Testis (tissue), 3 donors: Measurements from ENCODE around the gene SHB. TPM values are rescaled to one million over a fixed set of nuclear protein-coding genes. Genes with fewer than 3 reads are reported as not detected.

Experiments used
- DNase-seq: peaks from one replicate; pipeline ENCODE4 v3.0.0-alpha.2; 2019
- H3K27ac ChIP-seq, 2 donors: fragments of 200-600 bp; sonication (generic); one replicate each; pipeline ENCODE4 v1.5.1; 2019
- H3K27me3 ChIP-seq: fragments of 200-600 bp; sonication (generic); one replicate; pipeline ENCODE4 v1.5.1; 2019
- H3K36me3 ChIP-seq: fragments of 200-600 bp; sonication (generic); one replicate; pipeline ENCODE4 v1.5.1; 2017; ENCODE audit warnings: low read depth; ENCODE audit errors: missing control alignments
- H3K4me1 ChIP-seq: fragments of 200-600 bp; sonication (generic); one replicate; pipeline ENCODE4 v1.5.1; 2019
- H3K4me3 ChIP-seq, 2 donors: fragments of 200-600 bp; sonication (generic); one replicate each; pipeline ENCODE4 v1.5.1; 2017 to 2019
- H3K9me3 ChIP-seq: fragments of 200-600 bp; sonication (generic); one replicate; pipeline ENCODE4 v1.5.1; 2017
- CTCF ChIP-seq, 3 experiments: fragments of 450-650 bp in 2 of 3; fragments of 200-600 bp in 1 of 3; sonication (generic) in 1 of 3; IDR thresholded peaks; one replicate each; pipeline ENCODE4 v1.5.1; 2016 to 2019; ENCODE audit warnings: antibody characterized with exemption in 3 of 3, mild to moderate bottlenecking in 2 of 3, moderate library complexity in 1 of 3
- POLR2A ChIP-seq: fragments of 450-650 bp; IDR thresholded peaks from one replicate; pipeline ENCODE4 v1.6.1; 2017; ENCODE audit warnings: antibody characterized with exemption, mild to moderate bottlenecking, moderate library complexity
- WGBS, 2 donors: methylation state at CpG; one replicate each; pipeline ENCODE4 v1.1.5; 2018; 5-methylcytosine and 5-hydroxymethylcytosine counted together
- intact Hi-C: fragments of 100-400 bp; cut with DNase I; formaldehyde crosslinking; loops from one replicate; pipeline ENCODE4 v1.15.1; 2023; ENCODE audit warnings: low total_unique reads
- polyA plus RNA-seq: library from polyadenylated mRNA; stranded (reverse); fragments of 350-450 nt; fragmentation: Illumina TruSeq; extraction: RNeasy Lipid Tissue Mini Kit (QIAGEN cat#74804); gene quantifications from one replicate; pipeline ENCODE4 v1.2.3, GENCODE V29; 2014; ENCODE audit warnings: low read depth, low replicate concordance; ENCODE audit not compliant: insufficient read depth
- total RNA-seq, 2 donors: library from RNA; depleted of rRNA; stranded (reverse); fragments of >200 nt; gene quantifications; one replicate each; pipeline ENCODE4 v1.2.3, GENCODE V29; 2016

Gene SHB
- total and polyA plus RNA-seq, 3 donors from 2014 or later: 8.6 to 22.3 (median 21.2) TPM

GRCh38 chr9:37921168-37921510, 147.9 kb downstream of the SHB start:
- Histone ChIP-seq H3K27ac (no peak overlapping the region), H3K36me3 (no peaks in the 10 kb centered on the region), H3K9me3 (no peaks in the 10 kb centered on the region), H3K27me3 (no peaks in the 10 kb centered on the region), H3K4me1 (peaks cover 5% of the 10 kb centered on the region), H3K4me3 (no peak overlapping the region)
- no peak for DNase-seq
- 87 to 88% methylated on average over 7 of the region's 7 CpGs for WGBS, 2 donors
- TF ChIP-seq CTCF (IDR thresholded peaks at IDR 0.05): no peak
- TF ChIP-seq POLR2A: no peak
- intact Hi-C loops: no loop called here

GRCh38 chr9:37920471-37921167, 148.4 kb downstream of the SHB start:
- no peak for DNase-seq
- intact Hi-C loops: no loop called here
- Histone ChIP-seq H3K9me3 (no peaks in the 10 kb centered on the region), H3K27ac (no peak overlapping the region), H3K4me1 (peaks cover 5% of the 10 kb centered on the region), H3K36me3 (no peaks in the 10 kb centered on the region), H3K4me3 (no peak overlapping the region), H3K27me3 (no peaks in the 10 kb centered on the region)
- TF ChIP-seq POLR2A (no peak), CTCF (IDR thresholded peaks at IDR 0.05) (no peak)
- WGBS, 2 donors: 88 to 89% methylated on average over 5 of the region's 5 CpGs

- intact Hi-C loops: loop anchor here (10.0 kb wide), 1 partner anchor 145 kb away; the partner anchor contains the start of gene SHB
- Histone ChIP-seq H3K36me3 (no peaks in the 10 kb centered on the region), H3K27me3 (no peaks in the 10 kb centered on the region), H3K9me3 (no peaks in the 10 kb centered on the region), H3K4me3 (no peak overlapping the region), H3K4me1 (peaks cover 5% of the 10 kb centered on the region), H3K27ac (no peak overlapping the region)
- TF ChIP-seq CTCF (IDR thresholded peaks at IDR 0.05) (no peak), POLR2A (no peak)
- whole genome bisulfite sequencing, 2 donors: 95 to 96% methylated on average over 6 of the region's 6 CpGs
- DNase-seq: no peak
Measured at GRCh38 chr9:37919956-37920335, 149.1 kb downstream of the SHB start.

- Histone ChIP-seq H3K4me1 (peaks cover 5% of the 10 kb centered on the region), H3K27ac (no peak overlapping the region), H3K27me3 (no peaks in the 10 kb centered on the region)
Measured at GRCh38 chr9:37919246-37919955, 149.6 kb downstream of the SHB start.

More at GRCh38 chr9:37919246-37919955, 149.6 kb downstream of the SHB start:
- Histone ChIP-seq H3K4me3 (no peak overlapping the region), H3K9me3 (no peaks in the 10 kb centered on the region), H3K36me3 (no peaks in the 10 kb centered on the region)
- DNase-seq: no peak
- TF ChIP-seq CTCF (IDR thresholded peaks at IDR 0.05) (no peak), POLR2A (no peak)
- intact Hi-C loops: loop anchor here (10.0 kb wide), 1 partner anchor 145 kb away; the partner anchor contains the start of gene SHB
- WGBS, 2 donors: 88 to 98% methylated on average over 8 to 16 of the region's 16 CpGs
